Stimulated activated CD8-positive, alpha-beta memory T cell treated with anti-CD3 and anti-CD28 coated beads, Interleukin-4, amount 100 ng/mL, for 48 hours (primary cell): Measurements from ENCODE around the gene ARID4A.
A peak's percentile ranks its signal among the peaks of the same experiment; 100 is the strongest.
"Not testable (repeated sequence)": the region's sequence is repeated elsewhere in the genome, so short reads cannot be mapped to it uniquely, and the experiment has no call there.

Experiments
- DNase-seq: peaks from one replicate; pipeline ENCODE4 v3.0.0-alpha.2; 2020

ARID4A gene

GRCh38 chr14:58362798-58363412 is 64.5 kb downstream of the ARID4A start:
- no peak for DNase-seq

- no peak for DNase-seq
Measured at GRCh38 chr14:58364316-58364715, 66.0 kb downstream of the ARID4A start.

GRCh38 chr14:58367296-58367695 is 68.9 kb downstream of the ARID4A start:
- DNase-seq: no peak

GRCh38 chr14:58368956-58369355 is 70.6 kb downstream of the ARID4A start:
- DNase-seq: no peak

GRCh38 chr14:58376791-58377190 is 78.4 kb downstream of the ARID4A start:
- DNase-seq: no peak

GRCh38 chr14:58390830-58391229 is 92.5 kb downstream of the ARID4A start:
- no peak for DNase-seq

GRCh38 chr14:58395562-58395811 is 97.1 kb downstream of the ARID4A start:
- no peak for DNase-seq

- DNase-seq: peak; percentile 81
Measured at GRCh38 chr14:58395812-58396788, 97.7 kb downstream of the ARID4A start, which contains the start of gene TOMM20L. Gene TOMM20L, plus strand, starts transcription at chr14:58395930. Its CDS starts 28 bp downstream, at chr14:58395958.

GRCh38 chr14:58397156-58397555 is 98.8 kb downstream of the ARID4A start:
- no peak for DNase-seq

GRCh38 chr14:58398495-58398894 is 100.1 kb downstream of the ARID4A start:
- no peak for DNase-seq

GRCh38 chr14:58398895-58399294 is 100.5 kb downstream of the ARID4A start:
- no peak for DNase-seq

- DNase-seq: no peak
Measured at GRCh38 chr14:58401587-58401986, 103.2 kb downstream of the ARID4A start.

GRCh38 chr14:58408681-58409215 is 110.4 kb downstream of the ARID4A start:
- no peak for DNase-seq

- DNase-seq: no peak
Measured at GRCh38 chr14:58414845-58415244, 116.5 kb downstream of the ARID4A start.

GRCh38 chr14:58415636-58416547 is 117.5 kb downstream of the ARID4A start:
- no peak for DNase-seq

GRCh38 chr14:58416934-58417333 is 118.6 kb downstream of the ARID4A start:
- DNase-seq: not testable (repeated sequence)
